Measurements from ENCODE around the gene TUBB4A. TPM values are rescaled to one million over a fixed set of nuclear protein-coding genes. Genes with fewer than 3 reads are reported as not detected.

Gene TUBB4A
- total RNA-seq, 1 donor from 2014 or later = 1.2 TPM

GRCh38 chr19:6529351-6529750 is 27.2 kb upstream of the TUBB4A start:
- TF ChIP-seq CTCF (IDR thresholded peaks at IDR 0.05) = no peak
- Histone ChIP-seq H3K36me3 (no peaks in the 10 kb centered on the region), H3K9me3 (no peaks in the 10 kb centered on the region), H3K27ac (no peak overlapping the region), H3K27me3 (ENCODE audit: low read depth) (no peaks in the 10 kb centered on the region), H3K4me3 (no peak overlapping the region), H3K4me1 (peaks cover 20% of the 10 kb centered on the region)
- intact Hi-C loops (cut with DNase I) = no loop called here
- DNase-seq (no peak), ATAC-seq (no peak)

- H3K27ac ChIP-seq = no peak overlapping the region
- no peak for TF ChIP-seq CTCF (IDR thresholded peaks at IDR 0.05)
- no peaks in the 10 kb centered on the region for H3K27me3 ChIP-seq (ENCODE audit: low read depth)
- peaks cover 20% of the 10 kb centered on the region for H3K4me1 ChIP-seq
- DNase-seq (peak; percentile 57), ATAC-seq (peak; percentile 5 to 30)
- intact Hi-C loops (cut with DNase I) = no loop called here
- H3K4me3 ChIP-seq = no peak overlapping the region
- H3K36me3 ChIP-seq = no peaks in the 10 kb centered on the region
- H3K9me3 ChIP-seq = no peaks in the 10 kb centered on the region
These were observed 26.5 kb upstream of the TUBB4A start for GRCh38 chr19:6528544-6529121.

- DNase-seq (no peak), ATAC-seq (no peak)
- Histone ChIP-seq H3K9me3 (no peaks in the 10 kb centered on the region), H3K4me3 (no peak overlapping the region), H3K27ac (no peak overlapping the region), H3K4me1 (peaks cover 20% of the 10 kb centered on the region), H3K36me3 (no peaks in the 10 kb centered on the region), H3K27me3 (ENCODE audit: low read depth) (no peaks in the 10 kb centered on the region)
- TF ChIP-seq CTCF (IDR thresholded peaks at IDR 0.05) = no peak
- intact Hi-C loops (cut with DNase I) = no loop called here
These were observed 25.9 kb upstream of the TUBB4A start for GRCh38 chr19:6527893-6528543.

- intact Hi-C loops (cut with DNase I) = no loop called here
- no peak for TF ChIP-seq CTCF (IDR thresholded peaks at IDR 0.05)
- Histone ChIP-seq H3K27ac (no peak overlapping the region), H3K4me1 (no peaks in the 10 kb centered on the region), H3K27me3 (ENCODE audit: low read depth) (no peaks in the 10 kb centered on the region), H3K36me3 (no peaks in the 10 kb centered on the region), H3K9me3 (no peaks in the 10 kb centered on the region), H3K4me3 (no peak overlapping the region)
- no peak for ATAC-seq
- DNase-seq = no peak
These were observed 22.2 kb upstream of the TUBB4A start for GRCh38 chr19:6524311-6524710.

GRCh38 chr19:6522712-6523111 is 20.6 kb upstream of the TUBB4A start:
- Histone ChIP-seq H3K27me3 (ENCODE audit: low read depth) (no peaks in the 10 kb centered on the region), H3K36me3 (no peaks in the 10 kb centered on the region), H3K4me3 (no peak overlapping the region), H3K9me3 (no peaks in the 10 kb centered on the region), H3K4me1 (peaks cover 8% of the 10 kb centered on the region), H3K27ac (no peak overlapping the region)
- ATAC-seq (no peak), DNase-seq (no peak)
- no peak for TF ChIP-seq CTCF (IDR thresholded peaks at IDR 0.05)
- intact Hi-C loops (cut with DNase I) = no loop called here

Data from lower lobe of right lung (tissue), 2 donors.